HG03066 (cell line): ENCODE measurements around the gene MCF2L.
"Not testable (repeated sequence)": the region's sequence is repeated elsewhere in the genome, so short reads cannot be mapped to it uniquely, and the experiment has no call there.

Experiments
- ATAC-seq: cut with Tn5 transposase; IDR thresholded peaks from one replicate; pipeline ENCODE4 v1.9.1; 2021; ENCODE audit warnings: low read depth; ENCODE audit not compliant: unreplicated experiment

MCF2L gene

GRCh38 chr13:113106711-113107351 lies 137.8 kb downstream of the MCF2L start:
- no peak for ATAC-seq

- ATAC-seq: not testable (repeated sequence)
These were observed 139.5 kb downstream of the MCF2L start for GRCh38 chr13:113108521-113108920.

GRCh38 chr13:113109151-113110047 lies 140.4 kb downstream of the MCF2L start:
- no peak for ATAC-seq

GRCh38 chr13:113110048-113110851 lies 141.2 kb downstream of the MCF2L start:
- ATAC-seq: no peak

GRCh38 chr13:113110852-113111315 lies 141.9 kb downstream of the MCF2L start:
- no peak for ATAC-seq

- not testable (repeated sequence) for ATAC-seq
These were observed 142.8 kb downstream of the MCF2L start for GRCh38 chr13:113111821-113112220.

GRCh38 chr13:113112475-113112874 lies 143.5 kb downstream of the MCF2L start:
- ATAC-seq: not testable (repeated sequence)

GRCh38 chr13:113112893-113113845 lies 144.2 kb downstream of the MCF2L start:
- ATAC-seq: no peak

GRCh38 chr13:113113846-113114271 lies 144.8 kb downstream of the MCF2L start:
- ATAC-seq: no peak

- no peak for ATAC-seq
These were observed 145.7 kb downstream of the MCF2L start for GRCh38 chr13:113114511-113115362.

- ATAC-seq: no peak
These were observed 146.6 kb downstream of the MCF2L start for GRCh38 chr13:113115363-113116205.

GRCh38 chr13:113116206-113116800 lies 147.3 kb downstream of the MCF2L start:
- no peak for ATAC-seq

- no peak for ATAC-seq
These were observed 147.9 kb downstream of the MCF2L start for GRCh38 chr13:113116871-113117271.

GRCh38 chr13:113117335-113117872 lies 148.4 kb downstream of the MCF2L start:
- ATAC-seq: no peak

- ATAC-seq: no peak
These were observed 148.9 kb downstream of the MCF2L start for GRCh38 chr13:113117911-113118260.

- no peak for ATAC-seq
These were observed 149.4 kb downstream of the MCF2L start for GRCh38 chr13:113118261-113119021.
